Astrocyte of the spinal cord (primary cell): ENCODE data around the gene PHLDB2.
A peak's percentile ranks its signal among the peaks of the same experiment; 100 is the strongest.

Source experiments
- DNase-seq: peaks from one replicate; pipeline ENCODE4 v3.0.0; 2011; ENCODE audit warnings: low read depth, low spot score
- H3K4me3 ChIP-seq: 2 replicates; pipeline ENCODE4 v1.5.1; 2011; ENCODE audit warnings: low read depth, mild to moderate bottlenecking, low read length, moderate library complexity
- CTCF ChIP-seq: IDR thresholded peaks from 2 replicates; pipeline ENCODE4 v1.5.1; 2012; ENCODE audit warnings: low read depth, mild to moderate bottlenecking, low read length, inconsistent platforms
- in situ Hi-C: cut with HindIII; loops from 2 replicates; pipeline ENCODE4 v1.10.0; 2017; ENCODE audit warnings: low sequenced_read_pairs

The PHLDB2 gene

DNA sequence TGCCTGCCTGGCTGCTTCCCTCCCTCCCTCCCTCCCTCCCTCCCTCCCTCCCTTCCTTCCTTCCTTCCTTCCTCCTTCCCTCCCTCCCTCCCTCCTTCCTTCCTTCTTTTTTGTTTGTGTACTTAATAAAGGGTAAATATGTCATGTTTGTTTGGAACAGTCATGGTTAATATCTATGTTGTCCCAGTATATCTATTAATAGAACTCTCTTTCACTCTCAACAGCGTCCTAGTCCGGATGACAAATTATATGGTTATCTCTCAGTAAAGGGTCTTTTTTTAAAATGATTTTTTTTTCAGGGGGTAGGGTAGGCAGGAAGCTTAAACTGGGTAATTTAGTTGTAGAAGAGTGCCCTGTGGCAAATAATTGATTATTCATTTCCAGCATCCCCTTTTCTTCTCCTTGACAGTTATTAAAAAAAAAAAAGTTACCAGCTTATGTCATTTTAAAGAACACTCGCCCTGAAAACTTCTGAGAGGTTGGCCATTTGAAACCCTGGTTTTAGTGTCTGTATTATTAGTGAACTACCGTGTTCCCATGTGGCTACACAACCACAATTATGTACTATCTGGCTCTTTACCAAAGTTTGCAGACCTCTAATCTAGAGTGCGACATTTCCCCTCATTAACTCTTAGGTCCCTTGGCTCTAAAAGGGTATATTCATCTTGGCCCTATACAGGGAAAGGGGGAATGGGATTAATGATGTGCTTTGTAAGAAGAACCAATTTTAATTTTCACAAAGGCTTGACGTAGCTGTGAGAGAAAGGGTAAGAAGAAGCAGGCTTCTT, 153.3 kb downstream of the PHLDB2 start:
- no peak for DNase-seq
- in situ Hi-C loops, result no loop called here
- no peak overlapping the region for H3K4me3 ChIP-seq
- no peak for TF ChIP-seq CTCF

- TF ChIP-seq CTCF, result peak; percentile 81
- in situ Hi-C loops, result no loop called here
- peak; percentile 76 for DNase-seq
- no peak overlapping the region for H3K4me3 ChIP-seq
These were observed 154.2 kb downstream of the PHLDB2 start for GRCh38 chr3:112013058-112013783.

DNA sequence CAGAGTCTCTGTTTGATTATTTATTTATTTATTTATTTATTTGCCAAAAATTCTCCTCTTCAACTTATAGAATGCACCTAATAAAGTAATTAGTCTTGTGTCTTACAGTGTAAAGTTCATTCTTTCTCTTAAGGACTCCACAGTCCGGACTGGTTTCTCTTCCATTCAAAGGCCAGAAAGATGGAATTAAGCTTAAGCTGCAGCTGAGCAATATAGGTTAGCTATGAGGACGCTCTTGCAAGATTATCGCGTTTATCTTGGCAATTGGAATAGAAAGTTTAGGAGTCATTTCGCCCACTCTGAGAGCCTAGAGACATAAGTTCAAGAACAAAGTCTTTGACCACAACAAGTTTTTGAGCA, 154.7 kb downstream of the PHLDB2 start:
- DNase-seq, result no peak
- in situ Hi-C loops, result no loop called here
- H3K4me3 ChIP-seq, result no peak overlapping the region

GRCh38 chr3:112017091-112017490, 158.0 kb downstream of the PHLDB2 start:
- in situ Hi-C loops, result no loop called here
- no peak for TF ChIP-seq CTCF
- H3K4me3 ChIP-seq, result no peak overlapping the region
- DNase-seq, result no peak

More for the DNA sequence above, 154.7 kb downstream of the PHLDB2 start:
- TF ChIP-seq CTCF, result no peak

- no peak for TF ChIP-seq CTCF
- in situ Hi-C loops, result no loop called here
- no peak for DNase-seq
- H3K4me3 ChIP-seq, result no peak overlapping the region
These were observed 159.6 kb downstream of the PHLDB2 start for GRCh38 chr3:112018712-112019111.

GRCh38 chr3:112019716-112020115, 160.7 kb downstream of the PHLDB2 start:
- TF ChIP-seq CTCF, result no peak
- H3K4me3 ChIP-seq, result no peak overlapping the region
- in situ Hi-C loops, result no loop called here
- no peak for DNase-seq
